ENCODE measurements around the gene SMYD3.

SMYD3 gene

GRCh38 chr1:246162560-246162959, 344.5 kb downstream of the SMYD3 start:
- Histone ChIP-seq H3K4me3 (ENCODE audit: low read depth, low read length) (no peak overlapping the region), H3K27ac (ENCODE audit: low read depth, low read length) (no peak overlapping the region), H3K4me1 (ENCODE audit: control insufficient read depth, insufficient read depth, low read length, unreplicated experiment) (peaks cover 8% of the 10 kb centered on the region), H3K27me3 (ENCODE audit: insufficient read depth, low read length) (no peaks in the 10 kb centered on the region), H3K36me3 (ENCODE audit: insufficient read depth, low read length) (no peaks in the 10 kb centered on the region), H2AFZ (ENCODE audit: low read length, unreplicated experiment) (no peak overlapping the region), H3K79me2 (ENCODE audit: control insufficient read depth, insufficient read depth, low read length, unreplicated experiment) (no peaks in the 10 kb centered on the region)

- no peak overlapping the region for H2AFZ ChIP-seq (ENCODE audit: low read length, unreplicated experiment)
- peaks cover 10% of the 10 kb centered on the region for H3K4me1 ChIP-seq (ENCODE audit: control insufficient read depth, insufficient read depth, low read length, unreplicated experiment)
- no peaks in the 10 kb centered on the region for H3K36me3 ChIP-seq (ENCODE audit: insufficient read depth, low read length)
- H3K27me3 ChIP-seq (ENCODE audit: insufficient read depth, low read length): no peaks in the 10 kb centered on the region
- H3K4me3 ChIP-seq (ENCODE audit: low read depth, low read length): no peak overlapping the region
- H3K79me2 ChIP-seq (ENCODE audit: control insufficient read depth, insufficient read depth, low read length, unreplicated experiment): no peaks in the 10 kb centered on the region
- no peak overlapping the region for H3K27ac ChIP-seq (ENCODE audit: low read depth, low read length)
Measured at GRCh38 chr1:246161626-246162025, 345.5 kb downstream of the SMYD3 start.

- Histone ChIP-seq H3K27ac (ENCODE audit: low read depth, low read length) (no peak overlapping the region), H3K4me1 (ENCODE audit: control insufficient read depth, insufficient read depth, low read length, unreplicated experiment) (peaks cover 17% of the 10 kb centered on the region)
Measured at GRCh38 chr1:246160905-246161304, 346.2 kb downstream of the SMYD3 start.

DNA sequence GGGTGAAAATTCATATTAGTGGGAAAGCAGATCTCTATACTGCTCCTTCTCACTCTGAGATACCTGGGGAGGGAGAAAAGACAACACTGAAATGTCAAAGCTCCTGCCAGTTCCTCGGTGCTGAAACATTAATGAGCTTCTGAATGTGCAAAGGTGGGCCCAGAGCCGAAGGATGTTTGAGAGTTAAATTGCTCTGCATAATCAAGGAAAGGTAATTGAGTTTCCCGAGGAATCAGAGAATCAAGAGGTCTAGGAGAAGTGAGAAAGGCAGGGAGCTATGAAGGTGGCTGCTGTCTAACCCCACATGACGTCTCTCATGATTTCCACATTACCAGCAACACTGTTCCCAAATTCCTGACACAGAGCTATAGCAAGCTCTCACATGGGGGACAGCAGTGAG, 346.7 kb downstream of the SMYD3 start:
- no peak overlapping the region for H3K27ac ChIP-seq (ENCODE audit: low read depth, low read length)
- no peak overlapping the region for H3K4me3 ChIP-seq (ENCODE audit: low read depth, low read length)
- H3K79me2 ChIP-seq (ENCODE audit: control insufficient read depth, insufficient read depth, low read length, unreplicated experiment): no peaks in the 10 kb centered on the region
- no peak overlapping the region for H2AFZ ChIP-seq (ENCODE audit: low read length, unreplicated experiment)
- peaks cover 19% of the 10 kb centered on the region for H3K4me1 ChIP-seq (ENCODE audit: control insufficient read depth, insufficient read depth, low read length, unreplicated experiment)
- H3K27me3 ChIP-seq (ENCODE audit: insufficient read depth, low read length): no peaks in the 10 kb centered on the region
- no peaks in the 10 kb centered on the region for H3K36me3 ChIP-seq (ENCODE audit: insufficient read depth, low read length)

More at GRCh38 chr1:246160905-246161304, 346.2 kb downstream of the SMYD3 start:
- no peaks in the 10 kb centered on the region for H3K36me3 ChIP-seq (ENCODE audit: insufficient read depth, low read length)
- H2AFZ ChIP-seq (ENCODE audit: low read length, unreplicated experiment): no peak overlapping the region
- H3K79me2 ChIP-seq (ENCODE audit: control insufficient read depth, insufficient read depth, low read length, unreplicated experiment): no peaks in the 10 kb centered on the region
- H3K4me3 ChIP-seq (ENCODE audit: low read depth, low read length): no peak overlapping the region
- no peaks in the 10 kb centered on the region for H3K27me3 ChIP-seq (ENCODE audit: insufficient read depth, low read length)

DNA sequence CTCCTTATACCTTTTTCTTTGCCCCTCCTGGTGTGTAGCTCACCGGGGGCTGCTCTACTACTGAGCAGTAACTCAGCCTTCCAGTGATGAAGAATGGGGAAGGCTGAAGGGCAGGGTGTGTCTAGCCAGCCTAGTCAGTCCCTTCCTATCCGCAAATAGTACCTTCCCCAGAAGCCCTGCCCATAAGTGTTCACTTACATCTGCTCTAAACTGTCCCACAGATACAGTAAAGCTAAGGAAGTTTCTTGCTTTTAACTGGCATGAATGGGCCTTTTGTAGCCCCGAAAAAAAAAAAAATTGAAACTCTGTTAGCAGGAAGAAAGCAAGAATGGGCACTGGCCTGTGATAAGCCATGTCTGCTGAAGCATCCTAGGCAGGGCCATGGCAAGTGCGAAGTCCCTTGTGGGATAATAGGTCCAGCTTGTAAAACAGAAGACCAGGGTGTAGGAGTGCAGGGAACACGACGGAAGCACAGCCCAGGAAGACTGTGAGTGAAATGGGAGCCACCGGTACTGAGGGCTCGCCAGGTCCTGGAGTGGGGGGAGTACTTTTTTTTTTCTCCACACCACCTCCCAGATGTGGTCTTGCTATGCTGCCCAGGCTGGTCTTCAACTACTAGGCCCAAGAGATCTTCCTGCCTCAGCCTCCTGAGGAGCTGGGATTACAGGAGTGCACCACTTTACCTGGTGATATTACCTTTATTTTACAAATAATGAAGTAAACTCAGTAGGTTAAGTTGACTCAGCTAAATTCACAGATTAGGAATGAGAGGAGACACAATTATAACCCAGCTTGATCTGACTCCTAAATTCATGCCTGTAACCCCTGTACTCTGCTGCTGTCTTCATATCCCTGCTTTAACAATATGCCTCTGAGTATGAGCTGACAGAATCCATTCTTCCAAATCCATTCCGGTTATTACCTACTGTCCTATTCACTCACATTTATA, 347.5 kb downstream of the SMYD3 start:
- H3K27ac ChIP-seq (ENCODE audit: low read depth, low read length): no peak overlapping the region
- H2AFZ ChIP-seq (ENCODE audit: low read length, unreplicated experiment): no peak overlapping the region
- no peaks in the 10 kb centered on the region for H3K27me3 ChIP-seq (ENCODE audit: insufficient read depth, low read length)
- H3K36me3 ChIP-seq (ENCODE audit: insufficient read depth, low read length): no peaks in the 10 kb centered on the region
- peaks cover 19% of the 10 kb centered on the region for H3K4me1 ChIP-seq (ENCODE audit: control insufficient read depth, insufficient read depth, low read length, unreplicated experiment)
- H3K4me3 ChIP-seq (ENCODE audit: low read depth, low read length): no peak overlapping the region
- H3K79me2 ChIP-seq (ENCODE audit: control insufficient read depth, insufficient read depth, low read length, unreplicated experiment): no peaks in the 10 kb centered on the region

DNA sequence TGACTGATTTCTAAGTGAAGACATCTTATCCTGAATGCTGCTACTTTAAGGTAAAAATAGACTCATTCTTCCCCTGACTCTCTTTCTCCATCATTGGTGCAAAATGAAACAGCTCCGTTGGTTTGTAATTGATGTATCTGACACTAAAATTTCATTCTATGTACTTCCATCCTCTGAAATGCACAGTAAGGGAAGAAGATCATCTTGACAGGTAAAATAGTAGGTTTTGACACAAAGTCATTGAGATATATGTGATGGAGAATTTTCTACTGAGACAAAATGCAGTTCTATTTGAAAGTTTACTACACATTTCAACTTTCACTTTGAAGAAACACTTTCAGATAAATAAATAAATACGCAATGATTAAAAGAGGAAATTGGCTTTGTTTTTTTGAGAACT, 348.9 kb downstream of the SMYD3 start:
- no peak overlapping the region for H3K27ac ChIP-seq (ENCODE audit: low read depth, low read length)
- peaks cover 19% of the 10 kb centered on the region for H3K4me1 ChIP-seq (ENCODE audit: control insufficient read depth, insufficient read depth, low read length, unreplicated experiment)
- H3K27me3 ChIP-seq (ENCODE audit: insufficient read depth, low read length): no peaks in the 10 kb centered on the region
- no peak overlapping the region for H3K4me3 ChIP-seq (ENCODE audit: low read depth, low read length)
- H3K79me2 ChIP-seq (ENCODE audit: control insufficient read depth, insufficient read depth, low read length, unreplicated experiment): no peaks in the 10 kb centered on the region
- no peak overlapping the region for H2AFZ ChIP-seq (ENCODE audit: low read length, unreplicated experiment)
- H3K36me3 ChIP-seq (ENCODE audit: insufficient read depth, low read length): no peaks in the 10 kb centered on the region

DNA sequence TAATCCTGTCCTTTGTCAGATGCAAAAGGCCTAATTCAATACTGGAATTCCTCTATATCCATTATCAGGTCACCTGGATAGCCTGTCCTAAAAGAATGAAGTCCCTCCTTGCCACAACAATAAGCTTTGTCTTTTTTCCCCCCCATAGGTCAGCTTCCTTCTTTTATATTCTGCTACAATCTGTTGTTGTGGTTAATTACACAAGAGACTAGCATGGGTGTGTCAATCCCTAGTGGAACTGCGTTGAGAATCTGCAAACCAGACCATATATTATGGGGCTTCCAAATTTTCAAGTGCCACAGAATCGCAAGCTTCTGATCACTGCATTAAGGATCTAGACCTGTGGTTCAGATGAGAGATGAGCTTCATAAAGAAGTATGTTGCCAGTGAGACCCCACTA, 349.6 kb downstream of the SMYD3 start:
- Histone ChIP-seq H3K27me3 (ENCODE audit: insufficient read depth, low read length) (no peaks in the 10 kb centered on the region), H3K79me2 (ENCODE audit: control insufficient read depth, insufficient read depth, low read length, unreplicated experiment) (no peaks in the 10 kb centered on the region), H3K36me3 (ENCODE audit: insufficient read depth, low read length) (no peaks in the 10 kb centered on the region), H3K4me1 (ENCODE audit: control insufficient read depth, insufficient read depth, low read length, unreplicated experiment) (peaks cover 19% of the 10 kb centered on the region), H3K4me3 (ENCODE audit: low read depth, low read length) (no peak overlapping the region), H3K27ac (ENCODE audit: low read depth, low read length) (no peak overlapping the region), H2AFZ (ENCODE audit: low read length, unreplicated experiment) (no peak overlapping the region)

GRCh38 chr1:246156847-246157246, 350.2 kb downstream of the SMYD3 start:
- Histone ChIP-seq H2AFZ (ENCODE audit: low read length, unreplicated experiment) (no peak overlapping the region), H3K79me2 (ENCODE audit: control insufficient read depth, insufficient read depth, low read length, unreplicated experiment) (no peaks in the 10 kb centered on the region), H3K36me3 (ENCODE audit: insufficient read depth, low read length) (no peaks in the 10 kb centered on the region), H3K27ac (ENCODE audit: low read depth, low read length) (no peak overlapping the region), H3K4me1 (ENCODE audit: control insufficient read depth, insufficient read depth, low read length, unreplicated experiment) (peaks cover 18% of the 10 kb centered on the region), H3K4me3 (ENCODE audit: low read depth, low read length) (no peak overlapping the region), H3K27me3 (ENCODE audit: insufficient read depth, low read length) (no peaks in the 10 kb centered on the region)

DNA sequence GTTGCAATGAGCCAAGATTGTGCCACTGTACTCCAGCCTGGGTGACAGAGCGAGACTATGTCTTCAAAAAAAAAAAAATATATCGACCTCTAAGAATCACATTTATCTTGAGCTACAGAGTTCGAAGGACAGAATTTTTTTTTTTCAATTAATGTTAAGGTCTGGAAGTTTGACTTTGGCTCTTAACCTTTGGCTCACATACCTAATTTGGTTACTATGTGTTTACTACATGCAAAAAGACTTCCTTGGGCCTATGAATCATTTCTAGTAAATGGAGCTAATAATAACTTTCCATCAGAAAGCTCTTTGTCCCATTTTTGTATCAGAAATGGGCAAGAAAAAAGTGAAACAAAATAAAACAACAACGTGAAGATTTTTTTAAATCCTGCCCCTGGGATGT, 351.2 kb downstream of the SMYD3 start:
- Histone ChIP-seq H3K4me1 (ENCODE audit: control insufficient read depth, insufficient read depth, low read length, unreplicated experiment) (peaks cover 16% of the 10 kb centered on the region), H3K27ac (ENCODE audit: low read depth, low read length) (peak overlapping the region; percentile 46), H3K36me3 (ENCODE audit: insufficient read depth, low read length) (no peaks in the 10 kb centered on the region), H2AFZ (ENCODE audit: low read length, unreplicated experiment) (peak overlapping the region; percentile 12), H3K27me3 (ENCODE audit: insufficient read depth, low read length) (no peaks in the 10 kb centered on the region), H3K79me2 (ENCODE audit: control insufficient read depth, insufficient read depth, low read length, unreplicated experiment) (no peaks in the 10 kb centered on the region), H3K4me3 (ENCODE audit: low read depth, low read length) (0 out of 2 replicates have a peak overlapping the region, but pooled peaks have one; percentile 14)

GRCh38 chr1:246153796-246154212, 353.3 kb downstream of the SMYD3 start:
- Histone ChIP-seq H3K4me3 (ENCODE audit: low read depth, low read length) (no peak overlapping the region), H3K4me1 (ENCODE audit: control insufficient read depth, insufficient read depth, low read length, unreplicated experiment) (peaks cover 16% of the 10 kb centered on the region), H2AFZ (ENCODE audit: low read length, unreplicated experiment) (no peak overlapping the region), H3K36me3 (ENCODE audit: insufficient read depth, low read length) (no peaks in the 10 kb centered on the region), H3K27me3 (ENCODE audit: insufficient read depth, low read length) (no peaks in the 10 kb centered on the region), H3K79me2 (ENCODE audit: control insufficient read depth, insufficient read depth, low read length, unreplicated experiment) (no peaks in the 10 kb centered on the region), H3K27ac (ENCODE audit: low read depth, low read length) (no peak overlapping the region)

GRCh38 chr1:246152986-246153431, 354.1 kb downstream of the SMYD3 start:
- peaks cover 16% of the 10 kb centered on the region for H3K4me1 ChIP-seq (ENCODE audit: control insufficient read depth, insufficient read depth, low read length, unreplicated experiment)
- H3K27ac ChIP-seq (ENCODE audit: low read depth, low read length): no peak overlapping the region
- no peak overlapping the region for H2AFZ ChIP-seq (ENCODE audit: low read length, unreplicated experiment)
- no peaks in the 10 kb centered on the region for H3K27me3 ChIP-seq (ENCODE audit: insufficient read depth, low read length)
- no peaks in the 10 kb centered on the region for H3K36me3 ChIP-seq (ENCODE audit: insufficient read depth, low read length)
- H3K79me2 ChIP-seq (ENCODE audit: control insufficient read depth, insufficient read depth, low read length, unreplicated experiment): no peaks in the 10 kb centered on the region
- no peak overlapping the region for H3K4me3 ChIP-seq (ENCODE audit: low read depth, low read length)
